ENCODE results near the gene MASP2. TPM values are rescaled to one million over a fixed set of nuclear protein-coding genes. Genes with fewer than 3 reads are reported as not detected.
"Not testable (repeated sequence)": the region's sequence is repeated elsewhere in the genome, so short reads cannot be mapped to it uniquely, and the experiment has no call there.

MASP2 gene
- not detected for total RNA-seq
- polyA plus RNA-seq: not detected

GRCh38 chr1:11046625-11047365, at the start of gene MASP2:
MASP2 (minus strand) TSS chr1:11047239; CDS start chr1:11047207, 32 bp downstream.
- H3K27ac ChIP-seq (ENCODE audit: low read depth): no peak within 1 kb of the TSS
- no peaks in the 10 kb centered on the region for H3K36me3 ChIP-seq (ENCODE audit: insufficient read depth)
- WGBS: 93% methylated on average over 28 of the region's 28 CpGs
- H3K4me1 ChIP-seq (ENCODE audit: insufficient read depth): no peaks in the 10 kb centered on the region
- no peak for DNase-seq (ENCODE audit: extremely low spot score)
- no peak within 1 kb of the TSS for H3K4me3 ChIP-seq (ENCODE audit: low read depth, low read length)

GRCh38 chr1:11083784-11084183, 36.7 kb upstream of the MASP2 start:
- H3K4me3 ChIP-seq (ENCODE audit: low read depth, low read length); H3K4me1 ChIP-seq (ENCODE audit: insufficient read depth); H3K36me3 ChIP-seq (ENCODE audit: insufficient read depth); DNase-seq (ENCODE audit: extremely low spot score); H3K27ac ChIP-seq (ENCODE audit: low read depth): not testable (repeated sequence)
- WGBS: 90% methylated on average over 2 of the region's 3 CpGs

GRCh38 chr1:11080931-11081330, 33.9 kb upstream of the MASP2 start:
- Histone ChIP-seq H3K4me1 (ENCODE audit: insufficient read depth) (no peaks in the 10 kb centered on the region), H3K36me3 (ENCODE audit: insufficient read depth) (peaks cover 5% of the 10 kb centered on the region), H3K27ac (ENCODE audit: low read depth) (no peak overlapping the region), H3K4me3 (ENCODE audit: low read depth, low read length) (no peak overlapping the region)
- DNase-seq (ENCODE audit: extremely low spot score): no peak
- 87% methylated on average over 12 of the region's 12 CpGs for WGBS

DNA sequence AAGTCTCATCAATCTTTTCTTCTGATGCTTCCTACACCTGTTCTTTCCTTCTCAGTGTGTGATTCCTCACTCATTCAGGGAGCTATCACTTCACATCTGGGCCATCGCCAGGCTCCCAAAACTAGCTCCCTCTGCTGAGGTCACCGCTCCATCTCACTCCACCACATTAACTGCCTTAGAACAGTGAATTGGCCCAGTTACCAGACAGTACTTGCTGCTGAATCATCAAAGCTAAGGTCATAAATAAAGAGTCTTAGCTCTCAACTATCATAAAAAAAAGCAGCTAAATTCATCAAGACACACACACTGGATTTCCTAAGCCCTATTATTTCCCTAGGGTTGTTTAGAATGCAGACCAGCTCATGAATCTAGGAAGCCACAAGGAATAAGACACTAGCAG, 31.6 kb upstream of the MASP2 start:
- Histone ChIP-seq H3K27ac (ENCODE audit: low read depth) (no peak overlapping the region), H3K4me3 (ENCODE audit: low read depth, low read length) (no peak overlapping the region), H3K36me3 (ENCODE audit: insufficient read depth) (peaks cover 7% of the 10 kb centered on the region), H3K4me1 (ENCODE audit: insufficient read depth) (no peaks in the 10 kb centered on the region)
- no peak for DNase-seq (ENCODE audit: extremely low spot score)
- 93% methylated on average over 2 of the region's 2 CpGs for WGBS

DNA sequence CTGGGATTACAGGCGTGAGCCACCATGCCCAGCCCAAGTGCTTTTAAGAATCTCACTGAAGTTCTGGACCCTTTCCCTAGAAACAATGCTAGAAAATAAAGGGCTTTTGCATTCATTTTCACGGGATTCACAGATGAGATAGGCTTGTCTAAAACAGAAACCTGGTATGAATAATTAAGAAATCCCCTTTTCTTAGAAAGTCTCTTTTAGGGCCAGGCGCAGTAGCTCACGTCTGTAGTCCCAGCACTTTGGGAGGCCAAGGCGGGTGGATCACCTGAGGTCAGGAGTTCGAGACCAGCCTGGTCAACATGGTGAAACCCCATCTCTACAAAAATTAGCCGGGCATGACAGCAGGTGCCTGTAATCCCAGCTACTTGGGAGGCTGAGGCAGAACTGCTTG, 26.4 kb upstream of the MASP2 start:
- H3K4me3 ChIP-seq (ENCODE audit: low read depth, low read length); H3K27ac ChIP-seq (ENCODE audit: low read depth); DNase-seq (ENCODE audit: extremely low spot score); H3K4me1 ChIP-seq (ENCODE audit: insufficient read depth): not testable (repeated sequence)
- WGBS: 92% methylated on average over 7 of the region's 7 CpGs
- H3K36me3 ChIP-seq (ENCODE audit: insufficient read depth): peaks cover 15% of the 10 kb centered on the region

DNA sequence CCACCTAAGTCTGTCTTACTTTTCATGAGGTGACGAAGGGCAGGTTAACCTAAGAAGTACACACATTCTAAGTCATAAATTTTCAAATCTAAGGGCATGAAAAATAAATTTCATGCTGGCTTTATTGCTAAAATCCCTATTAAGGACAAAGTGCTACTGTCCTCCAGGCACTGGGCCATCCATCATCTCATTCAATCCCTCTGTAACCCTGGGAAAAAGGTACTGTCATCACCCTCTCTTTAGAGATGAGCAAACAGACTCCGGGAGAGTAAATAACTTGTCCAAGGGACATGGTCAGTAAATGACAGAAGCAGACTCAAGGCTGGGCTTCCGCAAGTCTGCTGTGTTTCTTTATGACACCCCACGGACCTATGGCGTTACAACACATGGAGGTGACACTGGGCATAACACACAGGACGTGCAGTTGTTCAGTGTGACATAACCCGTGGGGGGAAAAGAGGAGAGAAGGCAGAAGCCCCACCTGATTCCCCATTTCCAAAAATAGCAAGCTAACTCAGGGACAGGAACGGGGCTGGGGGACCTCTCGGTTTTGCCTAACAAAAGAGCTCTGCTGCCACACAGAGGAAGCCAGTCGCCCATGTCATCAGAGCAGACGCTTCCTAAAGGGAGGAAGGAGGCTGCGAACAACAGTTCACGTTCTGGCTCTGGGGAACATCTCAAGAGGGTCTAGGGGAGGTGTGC, 25.3 kb upstream of the MASP2 start:
- no peaks in the 10 kb centered on the region for H3K4me1 ChIP-seq (ENCODE audit: insufficient read depth)
- WGBS: 76% methylated on average over 13 of the region's 13 CpGs
- no peak overlapping the region for H3K4me3 ChIP-seq (ENCODE audit: low read depth, low read length)
- H3K27ac ChIP-seq (ENCODE audit: low read depth): no peak overlapping the region
- DNase-seq (ENCODE audit: extremely low spot score): no peak
- H3K36me3 ChIP-seq (ENCODE audit: insufficient read depth): peaks cover 13% of the 10 kb centered on the region

GRCh38 chr1:11071463-11072215, 24.6 kb upstream of the MASP2 start:
- H3K36me3 ChIP-seq (ENCODE audit: insufficient read depth): peaks cover 12% of the 10 kb centered on the region
- no peak overlapping the region for H3K27ac ChIP-seq (ENCODE audit: low read depth)
- DNase-seq (ENCODE audit: extremely low spot score): no peak
- no peak overlapping the region for H3K4me3 ChIP-seq (ENCODE audit: low read depth, low read length)
- H3K4me1 ChIP-seq (ENCODE audit: insufficient read depth): no peaks in the 10 kb centered on the region
- 85% methylated on average over 15 of the region's 15 CpGs for WGBS

DNA sequence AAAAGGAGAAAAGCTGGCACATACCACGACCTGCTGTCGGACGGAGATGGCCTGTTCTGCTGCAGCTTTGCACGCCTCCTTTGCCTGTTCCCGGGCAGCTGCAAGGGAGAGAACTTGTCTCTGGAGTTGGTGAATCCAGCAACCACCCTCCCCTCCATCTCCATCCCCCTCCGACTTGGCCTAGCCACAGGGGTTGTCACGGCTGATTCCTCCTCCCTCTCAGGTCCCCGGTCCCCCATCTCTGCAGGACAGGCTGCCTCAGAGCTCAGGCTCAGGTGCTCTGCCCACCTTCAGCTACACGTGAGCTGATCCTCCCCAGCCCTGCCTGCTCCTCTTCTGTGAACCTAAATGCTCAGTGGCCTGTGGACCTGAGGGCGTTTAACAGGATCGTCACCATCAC, 23.8 kb upstream of the MASP2 start:
- DNase-seq (ENCODE audit: extremely low spot score): no peak
- WGBS: 83% methylated on average over 11 of the region's 11 CpGs
- Histone ChIP-seq H3K4me3 (ENCODE audit: low read depth, low read length) (no peak overlapping the region), H3K36me3 (ENCODE audit: insufficient read depth) (peaks cover 12% of the 10 kb centered on the region), H3K4me1 (ENCODE audit: insufficient read depth) (no peaks in the 10 kb centered on the region), H3K27ac (ENCODE audit: low read depth) (no peak overlapping the region)

DNA sequence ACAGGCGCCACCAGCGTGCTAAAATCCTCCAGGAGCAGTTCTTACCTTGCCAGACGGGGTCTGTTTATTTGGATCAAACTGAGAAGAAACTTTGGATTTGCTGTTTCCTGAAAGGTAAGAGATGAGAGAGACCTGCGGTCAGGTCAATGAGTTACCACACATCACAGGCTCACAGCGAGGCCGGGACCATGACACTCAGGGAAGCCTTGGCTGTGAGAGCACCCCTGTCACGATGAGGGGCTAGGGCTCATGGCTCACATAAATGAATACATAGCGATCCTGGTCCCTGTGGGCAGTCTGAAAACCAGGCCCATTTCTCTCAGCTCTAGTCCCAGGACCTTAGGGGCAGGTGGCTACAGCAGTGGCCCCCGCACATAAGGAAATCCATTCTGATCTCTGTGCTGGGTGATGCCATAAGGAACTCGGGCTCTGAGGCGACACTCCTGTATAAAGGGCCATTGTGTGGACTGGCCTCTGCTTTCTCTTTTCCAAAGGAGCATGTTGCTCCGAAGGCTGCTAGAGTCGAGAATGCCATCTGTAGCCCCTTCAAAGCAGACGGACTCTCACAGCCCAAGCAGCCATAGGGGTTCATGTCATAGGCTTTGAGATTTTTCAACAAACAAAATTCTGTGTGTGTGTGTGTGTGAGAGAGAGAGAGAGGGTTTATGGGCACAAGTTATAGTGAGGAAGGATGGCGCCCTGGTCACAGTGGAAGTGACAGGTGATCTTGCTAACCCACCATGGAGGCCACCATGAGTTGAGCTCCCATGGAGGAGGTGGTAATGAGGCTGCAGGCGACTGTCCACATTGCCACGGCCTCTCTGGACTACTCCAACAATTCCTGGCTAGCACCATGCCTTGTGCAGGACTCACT, 21.8 kb upstream of the MASP2 start:
- no peak for DNase-seq (ENCODE audit: extremely low spot score)
- H3K36me3 ChIP-seq (ENCODE audit: insufficient read depth): peaks cover 9% of the 10 kb centered on the region
- H3K4me3 ChIP-seq (ENCODE audit: low read depth, low read length): no peak overlapping the region
- 84% methylated on average over 17 of the region's 17 CpGs for WGBS
- H3K27ac ChIP-seq (ENCODE audit: low read depth): no peak overlapping the region
- H3K4me1 ChIP-seq (ENCODE audit: insufficient read depth): no peaks in the 10 kb centered on the region

- no peak for DNase-seq (ENCODE audit: extremely low spot score)
- no peak overlapping the region for H3K27ac ChIP-seq (ENCODE audit: low read depth)
- 83% methylated on average over 18 of the region's 18 CpGs for WGBS
These were observed 20.9 kb upstream of the MASP2 start for GRCh38 chr1:11067716-11068599.

GRCh38 chr1:11065796-11066195, 18.8 kb upstream of the MASP2 start:
- peaks cover 4% of the 10 kb centered on the region for H3K36me3 ChIP-seq (ENCODE audit: insufficient read depth)
- 96% methylated on average over 1 of the region's 1 CpG for WGBS
- no peak for DNase-seq (ENCODE audit: extremely low spot score)
- H3K4me1 ChIP-seq (ENCODE audit: insufficient read depth): peaks cover 3% of the 10 kb centered on the region
- no peak overlapping the region for H3K4me3 ChIP-seq (ENCODE audit: low read depth, low read length)
- no peak overlapping the region for H3K27ac ChIP-seq (ENCODE audit: low read depth)

More at GRCh38 chr1:11067716-11068599, 20.9 kb upstream of the MASP2 start:
- H3K4me1 ChIP-seq (ENCODE audit: insufficient read depth): no peaks in the 10 kb centered on the region
- H3K36me3 ChIP-seq (ENCODE audit: insufficient read depth): peaks cover 9% of the 10 kb centered on the region
- no peak overlapping the region for H3K4me3 ChIP-seq (ENCODE audit: low read depth, low read length)

DNA sequence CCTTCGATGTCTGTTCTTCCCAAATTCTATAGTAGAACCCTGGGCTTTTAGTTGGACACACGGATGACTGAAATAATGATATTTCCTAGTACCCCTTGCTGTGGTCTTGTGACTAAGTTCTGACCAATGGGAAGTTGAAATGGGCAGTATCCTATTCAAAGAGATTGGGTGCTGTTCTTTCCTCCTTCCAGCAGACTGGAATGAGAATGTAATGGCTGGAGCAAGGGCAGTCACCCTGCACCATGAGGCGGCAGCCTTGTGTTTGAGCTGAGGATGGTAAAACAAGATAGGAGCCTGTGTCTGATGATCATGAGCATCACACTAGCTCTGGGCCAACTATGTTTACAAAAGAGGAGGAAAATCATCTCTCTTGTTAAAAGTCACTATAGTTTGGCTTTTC, 17.9 kb upstream of the MASP2 start:
- 99% methylated on average over 3 of the region's 3 CpGs for WGBS
- DNase-seq (ENCODE audit: extremely low spot score): no peak
- Histone ChIP-seq H3K36me3 (ENCODE audit: insufficient read depth) (peaks cover 4% of the 10 kb centered on the region), H3K4me1 (ENCODE audit: insufficient read depth) (peaks cover 3% of the 10 kb centered on the region), H3K4me3 (ENCODE audit: low read depth, low read length) (no peak overlapping the region), H3K27ac (ENCODE audit: low read depth) (no peak overlapping the region)

All from urinary bladder (tissue), 4 donors.